ENCODE data around the gene ATG13.
"Not testable (repeated sequence)": the region's sequence is repeated elsewhere in the genome, so short reads cannot be mapped to it uniquely, and the experiment has no call there.

DNA sequence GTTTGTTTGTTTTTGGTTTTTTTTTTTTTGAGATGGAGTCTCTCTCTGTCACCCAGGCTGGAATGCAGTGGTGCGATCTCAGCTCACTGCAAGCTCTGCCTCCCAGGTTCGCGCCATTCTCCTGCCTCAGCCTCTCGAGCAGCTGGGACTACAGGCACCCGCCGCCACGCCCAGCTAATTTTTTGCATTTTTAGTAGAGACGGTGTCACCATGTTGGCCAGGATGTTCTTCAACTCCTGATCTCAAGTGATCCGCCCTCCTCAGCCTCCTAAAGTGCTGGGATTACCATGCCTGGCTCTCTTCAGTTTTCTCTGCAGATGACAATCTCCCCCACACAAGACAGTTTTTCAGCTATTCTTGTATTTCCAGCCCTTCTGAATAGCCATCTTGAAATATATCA lies 92.0 kb downstream of the ATG13 start:
- TF ChIP-seq, protein P1, sequence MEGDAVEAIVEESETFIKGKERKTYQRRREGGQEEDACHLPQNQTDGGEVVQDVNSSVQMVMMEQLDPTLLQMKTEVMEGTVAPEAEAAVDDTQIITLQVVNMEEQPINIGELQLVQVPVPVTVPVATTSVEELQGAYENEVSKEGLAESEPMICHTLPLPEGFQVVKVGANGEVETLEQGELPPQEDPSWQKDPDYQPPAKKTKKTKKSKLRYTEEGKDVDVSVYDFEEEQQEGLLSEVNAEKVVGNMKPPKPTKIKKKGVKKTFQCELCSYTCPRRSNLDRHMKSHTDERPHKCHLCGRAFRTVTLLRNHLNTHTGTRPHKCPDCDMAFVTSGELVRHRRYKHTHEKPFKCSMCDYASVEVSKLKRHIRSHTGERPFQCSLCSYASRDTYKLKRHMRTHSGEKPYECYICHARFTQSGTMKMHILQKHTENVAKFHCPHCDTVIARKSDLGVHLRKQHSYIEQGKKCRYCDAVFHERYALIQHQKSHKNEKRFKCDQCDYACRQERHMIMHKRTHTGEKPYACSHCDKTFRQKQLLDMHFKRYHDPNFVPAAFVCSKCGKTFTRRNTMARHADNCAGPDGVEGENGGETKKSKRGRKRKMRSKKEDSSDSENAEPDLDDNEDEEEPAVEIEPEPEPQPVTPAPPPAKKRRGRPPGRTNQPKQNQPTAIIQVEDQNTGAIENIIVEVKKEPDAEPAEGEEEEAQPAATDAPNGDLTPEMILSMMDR (IDR thresholded peaks at IDR 0.05) = not testable (repeated sequence)
- TF ChIP-seq EP300 (IDR thresholded peaks at IDR 0.05) = not testable (repeated sequence)
